ENCODE results near the gene CIAO2B.

The CIAO2B gene

DNA sequence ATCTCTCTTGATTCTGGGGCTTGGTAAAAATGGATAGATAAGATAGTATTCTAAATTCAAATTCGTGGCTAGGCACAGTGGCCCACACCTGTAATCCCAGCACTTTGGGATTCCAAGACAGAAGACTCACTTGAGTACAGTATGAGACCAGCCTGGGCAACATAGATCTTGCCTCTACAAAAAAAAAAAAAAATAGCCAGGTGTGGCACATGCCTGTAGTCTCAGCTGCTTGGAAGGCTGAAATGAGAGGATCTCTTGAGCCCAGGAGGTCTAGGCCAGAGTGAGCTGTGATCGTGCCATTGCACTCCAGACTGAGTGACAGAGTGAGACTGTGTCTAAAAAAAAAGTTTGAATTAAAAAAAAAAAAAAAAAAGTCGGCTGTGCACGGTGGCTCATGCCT, 44.6 kb downstream of the CIAO2B start:
- H3K4me1 ChIP-seq (ENCODE audit: control insufficient read depth in 1 of 2, insufficient read depth in 2 of 2, low read length in 2 of 2), result no peaks in the 10 kb centered on the region
- peaks cover 0 to 16% of the 10 kb centered on the region in 2 donors for H3K36me3 ChIP-seq (ENCODE audit: control insufficient read depth in 1 of 2, insufficient read depth in 2 of 2, low read length in 2 of 2)
- H3K9me3 ChIP-seq (ENCODE audit: control insufficient read depth in 1 of 2, low read length in 2 of 2), result no peaks in the 10 kb centered on the region
- no peak overlapping the region for H3K27ac ChIP-seq (ENCODE audit: low read length)
- H3K27me3 ChIP-seq (ENCODE audit: low read depth, low read length), result no peaks in the 10 kb centered on the region
- H3K4me3 ChIP-seq (ENCODE audit: low read depth in 1 of 2, low read length in 2 of 2), result no peak overlapping the region

DNA sequence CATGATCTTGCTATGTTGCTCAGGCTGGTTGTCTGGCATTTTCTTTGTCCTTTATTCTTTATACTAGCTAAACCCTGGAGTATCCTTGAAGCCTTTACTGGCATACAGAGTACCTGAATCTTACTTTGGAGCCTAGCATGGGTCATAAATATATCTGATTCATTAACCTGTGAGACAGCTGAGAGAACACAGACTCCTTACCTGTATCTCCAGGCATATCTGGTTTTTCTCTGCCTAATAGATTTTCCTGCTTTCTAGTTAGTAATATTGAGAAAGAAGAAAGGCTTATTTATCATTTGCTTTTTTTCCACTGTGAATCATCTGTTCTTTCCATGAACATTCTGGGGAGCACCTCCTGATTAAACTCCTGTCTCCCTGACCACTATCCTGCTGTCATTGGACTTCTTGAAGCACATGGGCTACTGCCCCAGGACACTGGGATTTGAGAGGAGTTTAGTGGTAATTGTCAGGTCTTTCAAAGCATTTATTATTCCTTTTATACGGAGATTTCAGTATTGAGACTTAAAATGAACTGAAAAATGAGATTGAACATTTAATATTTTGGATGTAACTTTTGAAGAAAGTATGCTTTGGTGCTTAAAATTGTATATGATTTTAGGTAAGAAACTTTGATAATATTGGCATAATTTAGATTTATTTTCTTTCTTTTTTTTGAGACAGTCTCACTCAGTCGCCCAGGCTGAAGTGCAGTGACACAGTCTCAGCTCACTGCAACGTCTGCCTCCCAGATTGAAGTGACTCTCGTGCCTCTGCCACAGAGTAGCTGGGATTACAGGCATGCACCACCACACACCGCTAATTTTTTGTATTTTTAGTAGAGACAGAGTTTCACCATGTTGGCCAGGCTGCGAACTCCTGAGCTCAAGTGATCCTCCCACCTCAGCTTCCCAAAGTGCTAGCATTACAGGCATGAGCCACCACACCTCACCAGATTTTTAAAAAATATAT, 45.3 kb downstream of the CIAO2B start:
- Histone ChIP-seq H3K27ac (ENCODE audit: low read length) (no peak overlapping the region), H3K9me3 (ENCODE audit: control insufficient read depth in 1 of 2, low read length in 2 of 2) (no peaks in the 10 kb centered on the region), H3K27me3 (ENCODE audit: low read depth, low read length) (no peaks in the 10 kb centered on the region), H3K4me1 (ENCODE audit: control insufficient read depth in 1 of 2, insufficient read depth in 2 of 2, low read length in 2 of 2) (no peaks in the 10 kb centered on the region), H3K36me3 (ENCODE audit: control insufficient read depth in 1 of 2, insufficient read depth in 2 of 2, low read length in 2 of 2) (peaks cover 0 to 19% of the 10 kb centered on the region in 2 donors), H3K4me3 (ENCODE audit: low read depth in 1 of 2, low read length in 2 of 2) (no peak overlapping the region)

DNA sequence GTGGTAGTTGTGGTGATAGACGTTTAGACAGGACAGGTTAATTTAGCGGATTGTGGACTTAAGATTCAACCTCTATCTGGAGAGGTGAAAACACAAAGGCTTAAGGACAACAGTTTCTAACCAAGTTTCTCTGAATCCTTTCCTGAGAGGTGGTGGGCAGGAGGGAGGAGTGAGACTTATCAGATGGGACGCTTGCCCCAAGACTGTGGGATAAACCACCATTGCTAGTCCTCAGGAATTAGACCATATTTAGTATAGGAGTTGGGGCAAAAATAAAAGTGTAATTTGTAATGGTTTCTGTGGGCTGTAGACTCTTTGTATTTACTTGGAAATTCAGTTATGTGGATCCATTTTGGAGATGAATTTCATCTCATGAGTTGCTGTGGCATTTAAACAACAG, 47.3 kb downstream of the CIAO2B start:
- H3K27ac ChIP-seq (ENCODE audit: low read length), result no peak overlapping the region
- no peaks in the 10 kb centered on the region for H3K4me1 ChIP-seq (ENCODE audit: control insufficient read depth in 1 of 2, insufficient read depth in 2 of 2, low read length in 2 of 2)
- no peaks in the 10 kb centered on the region for H3K27me3 ChIP-seq (ENCODE audit: low read depth, low read length)
- H3K36me3 ChIP-seq (ENCODE audit: control insufficient read depth in 1 of 2, insufficient read depth in 2 of 2, low read length in 2 of 2), result peaks cover 0 to 19% of the 10 kb centered on the region in 2 donors
- no peak overlapping the region for H3K4me3 ChIP-seq (ENCODE audit: low read depth in 1 of 2, low read length in 2 of 2)
- H3K9me3 ChIP-seq (ENCODE audit: control insufficient read depth in 1 of 2, low read length in 2 of 2), result no peaks in the 10 kb centered on the region

- Histone ChIP-seq H3K27me3 (ENCODE audit: low read depth, low read length) (no peaks in the 10 kb centered on the region), H3K27ac (ENCODE audit: low read length) (no peak overlapping the region), H3K9me3 (ENCODE audit: control insufficient read depth in 1 of 2, low read length in 2 of 2) (no peaks in the 10 kb centered on the region)
Measured at GRCh38 chr16:66886321-66886720, 47.9 kb downstream of the CIAO2B start.

DNA sequence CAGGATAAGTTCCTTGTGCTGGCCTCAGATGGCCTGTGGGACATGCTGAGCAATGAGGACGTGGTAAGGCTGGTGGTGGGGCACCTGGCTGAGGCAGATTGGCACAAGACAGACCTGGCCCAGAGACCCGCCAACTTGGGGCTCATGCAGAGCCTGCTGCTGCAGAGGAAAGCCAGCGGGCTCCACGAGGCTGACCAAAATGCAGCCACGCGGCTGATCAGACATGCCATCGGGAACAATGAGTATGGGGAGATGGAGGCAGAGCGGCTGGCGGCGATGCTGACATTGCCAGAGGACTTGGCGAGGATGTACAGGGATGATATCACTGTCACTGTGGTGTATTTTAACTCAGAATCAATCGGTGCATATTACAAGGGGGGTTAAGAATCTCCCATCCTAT, 48.7 kb downstream of the CIAO2B start:
- H3K27me3 ChIP-seq (ENCODE audit: low read depth, low read length), result no peaks in the 10 kb centered on the region
- no peak overlapping the region for H3K4me3 ChIP-seq (ENCODE audit: low read depth in 1 of 2, low read length in 2 of 2)
- H3K36me3 ChIP-seq (ENCODE audit: control insufficient read depth in 1 of 2, insufficient read depth in 2 of 2, low read length in 2 of 2), result peaks cover 0 to 16% of the 10 kb centered on the region in 2 donors
- H3K9me3 ChIP-seq (ENCODE audit: control insufficient read depth in 1 of 2, low read length in 2 of 2), result no peaks in the 10 kb centered on the region
- H3K27ac ChIP-seq (ENCODE audit: low read length), result no peak overlapping the region
- peaks cover 0 to 4% of the 10 kb centered on the region in 2 donors for H3K4me1 ChIP-seq (ENCODE audit: control insufficient read depth in 1 of 2, insufficient read depth in 2 of 2, low read length in 2 of 2)

More at GRCh38 chr16:66886321-66886720, 47.9 kb downstream of the CIAO2B start:
- no peaks in the 10 kb centered on the region for H3K4me1 ChIP-seq (ENCODE audit: control insufficient read depth in 1 of 2, insufficient read depth in 2 of 2, low read length in 2 of 2)
- peaks cover 0 to 17% of the 10 kb centered on the region in 2 donors for H3K36me3 ChIP-seq (ENCODE audit: control insufficient read depth in 1 of 2, insufficient read depth in 2 of 2, low read length in 2 of 2)
- H3K4me3 ChIP-seq (ENCODE audit: low read depth in 1 of 2, low read length in 2 of 2), result no peak overlapping the region

GRCh38 chr16:66882702-66883101, 51.5 kb downstream of the CIAO2B start:
- Histone ChIP-seq H3K27ac (ENCODE audit: low read length) (no peak overlapping the region), H3K4me3 (ENCODE audit: low read depth in 1 of 2, low read length in 2 of 2) (no peak overlapping the region), H3K4me1 (ENCODE audit: control insufficient read depth in 1 of 2, insufficient read depth in 2 of 2, low read length in 2 of 2) (peaks cover 0 to 4% of the 10 kb centered on the region in 2 donors), H3K27me3 (ENCODE audit: low read depth, low read length) (no peaks in the 10 kb centered on the region), H3K36me3 (ENCODE audit: control insufficient read depth in 1 of 2, insufficient read depth in 2 of 2, low read length in 2 of 2) (peaks cover 0 to 16% of the 10 kb centered on the region in 2 donors), H3K9me3 (ENCODE audit: control insufficient read depth in 1 of 2, low read length in 2 of 2) (no peaks in the 10 kb centered on the region)

Data from muscle layer of duodenum (tissue), 2 donors.